Vagina (tissue), 2 donors: Measurements from ENCODE around the gene MAEL.

Experiments
- CTCF ChIP-seq, 3 experiments: fragments of 450-650 bp in 2 of 3; fragments of 200-600 bp in 1 of 3; sonication (generic) in 1 of 3; IDR thresholded peaks; one replicate each; pipeline ENCODE4 v1.5.1; 2017 to 2019; ENCODE audit warnings: antibody characterized with exemption in 3 of 3, mild to moderate bottlenecking in 2 of 3, moderate library complexity in 2 of 3
- POLR2A ChIP-seq, 2 donors: fragments of 450-650 bp; IDR thresholded peaks; one replicate each; pipeline ENCODE4 v1.6.1; 2017; ENCODE audit warnings: antibody characterized with exemption in 2 of 2, mild to moderate bottlenecking in 2 of 2, moderate library complexity in 2 of 2
- POLR2AphosphoS5 ChIP-seq, 2 donors: sonication (generic); formaldehyde crosslinking; IDR thresholded peaks; one replicate each; pipeline ENCODE4 v1.9.0; 2017; ENCODE audit warnings: antibody characterized with exemption in 2 of 2, mild to moderate bottlenecking in 2 of 2, low read depth in 1 of 2; ENCODE audit not compliant: insufficient read depth in 1 of 2

- TF ChIP-seq CTCF (IDR thresholded peaks at IDR 0.05) (no peak), POLR2AphosphoS5 (IDR thresholded peaks at IDR 0.05; ENCODE audit: insufficient read depth in 1 of 2, low read depth in 1 of 2) (no peak), POLR2A (IDR thresholded peaks at IDR 0.05) (no peak)
These were observed 33.3 kb downstream of the MAEL start for GRCh38 chr1:167022384-167022783.
